ENCODE results near the gene JPT1. TPM values are rescaled to one million over a fixed set of nuclear protein-coding genes. Genes with fewer than 3 reads are reported as not detected.

JPT1 gene
- total RNA-seq, 1 donor from 2014 or later: 282 TPM

- Mint-ChIP-seq H3K4me1 (ENCODE audit: low read depth) (peaks cover 14% of the 10 kb centered on the region), H3K27ac (no peak overlapping the region), H3K36me3 (ENCODE audit: low read depth) (peaks cover 31% of the 10 kb centered on the region), H3K27me3 (ENCODE audit: low read depth) (no peaks in the 10 kb centered on the region), H3K9me3 (no peaks in the 10 kb centered on the region), H3K4me3 (ENCODE audit: low read depth) (no peak overlapping the region)
- intact Hi-C loops (cut with micrococcal nuclease): loop anchor here (10.0 kb wide), 1 partner anchor 134 kb away; the partner anchor contains the start of gene CDR2L
- no peak for DNase-seq (ENCODE audit: low spot score)
These were observed 36.0 kb downstream of the JPT1 start for GRCh38 chr17:75118307-75118706.

GRCh38 chr17:75116737-75117136, 37.6 kb downstream of the JPT1 start:
- H3K36me3 Mint-ChIP-seq (ENCODE audit: low read depth): peaks cover 36% of the 10 kb centered on the region
- H3K4me1 Mint-ChIP-seq (ENCODE audit: low read depth): peaks cover 19% of the 10 kb centered on the region
- H3K27ac Mint-ChIP-seq: no peak overlapping the region
- intact Hi-C loops (cut with micrococcal nuclease): loop anchor here (10.0 kb wide), 1 partner anchor 132 kb away; the partner anchor contains the start of gene CDR2L
- no peaks in the 10 kb centered on the region for H3K9me3 Mint-ChIP-seq
- DNase-seq (ENCODE audit: low spot score): no peak
- no peak overlapping the region for H3K4me3 Mint-ChIP-seq (ENCODE audit: low read depth)
- no peaks in the 10 kb centered on the region for H3K27me3 Mint-ChIP-seq (ENCODE audit: low read depth)

GRCh38 chr17:75115555-75115954, 38.8 kb downstream of the JPT1 start:
- no peak overlapping the region for H3K27ac Mint-ChIP-seq
- DNase-seq (ENCODE audit: low spot score): no peak
- H3K9me3 Mint-ChIP-seq: no peaks in the 10 kb centered on the region
- H3K36me3 Mint-ChIP-seq (ENCODE audit: low read depth): peaks cover 36% of the 10 kb centered on the region
- intact Hi-C loops (cut with micrococcal nuclease): loop anchor here (2.0 to 10.0 kb wide), 2 partner anchors 37 to 131 kb away; partner anchors contain the start of gene CDR2L
- no peaks in the 10 kb centered on the region for H3K27me3 Mint-ChIP-seq (ENCODE audit: low read depth)
- H3K4me1 Mint-ChIP-seq (ENCODE audit: low read depth): peaks cover 22% of the 10 kb centered on the region
- no peak overlapping the region for H3K4me3 Mint-ChIP-seq (ENCODE audit: low read depth)

- DNase-seq (ENCODE audit: low spot score): no peak
- Mint-ChIP-seq H3K27ac (peak overlapping the region; percentile 79), H3K9me3 (no peaks in the 10 kb centered on the region), H3K36me3 (ENCODE audit: low read depth) (peaks cover 32% of the 10 kb centered on the region), H3K27me3 (ENCODE audit: low read depth) (no peaks in the 10 kb centered on the region), H3K4me3 (ENCODE audit: low read depth) (peak overlapping the region; percentile 80), H3K4me1 (ENCODE audit: low read depth) (peaks cover 25% of the 10 kb centered on the region)
- intact Hi-C loops (cut with micrococcal nuclease): loop anchor here (1.0 to 10.0 kb wide), 6 partner anchors 38 to 298 kb away; partner anchors contain the start of genes CDR2L and MIF4GD
These were observed 39.6 kb downstream of the JPT1 start for GRCh38 chr17:75114552-75115314.

- Mint-ChIP-seq H3K4me1 (ENCODE audit: low read depth) (peaks cover 26% of the 10 kb centered on the region), H3K36me3 (ENCODE audit: low read depth) (peaks cover 30% of the 10 kb centered on the region), H3K27ac (peak overlapping the region; percentile 79), H3K27me3 (ENCODE audit: low read depth) (no peaks in the 10 kb centered on the region), H3K4me3 (ENCODE audit: low read depth) (peak overlapping the region; percentile 80), H3K9me3 (no peaks in the 10 kb centered on the region)
- DNase-seq (ENCODE audit: low spot score): peak; percentile 83
- intact Hi-C loops (cut with micrococcal nuclease): loop anchor here (1.0 to 10.0 kb wide), 6 partner anchors 39 to 298 kb away; partner anchors contain the start of genes CDR2L and MIF4GD
These were observed 40.3 kb downstream of the JPT1 start for GRCh38 chr17:75113798-75114551.

- H3K36me3 Mint-ChIP-seq (ENCODE audit: low read depth): peaks cover 23% of the 10 kb centered on the region
- H3K4me1 Mint-ChIP-seq (ENCODE audit: low read depth): peaks cover 28% of the 10 kb centered on the region
- H3K27ac Mint-ChIP-seq: no peak overlapping the region
- no peaks in the 10 kb centered on the region for H3K9me3 Mint-ChIP-seq
- H3K4me3 Mint-ChIP-seq (ENCODE audit: low read depth): peak overlapping the region; percentile 54
- H3K27me3 Mint-ChIP-seq (ENCODE audit: low read depth): no peaks in the 10 kb centered on the region
- intact Hi-C loops (cut with micrococcal nuclease): loop anchor here (5.0 to 10.0 kb wide), 3 partner anchors 60 to 160 kb away; partner anchors contain the start of genes CDR2L and MIF4GD
- no peak for DNase-seq (ENCODE audit: low spot score)
These were observed 42.5 kb downstream of the JPT1 start for GRCh38 chr17:75111777-75112335.

- Mint-ChIP-seq H3K27ac (peak overlapping the region; percentile 70), H3K4me3 (ENCODE audit: low read depth) (peak overlapping the region; percentile 89), H3K9me3 (no peaks in the 10 kb centered on the region), H3K36me3 (ENCODE audit: low read depth) (peaks cover 23% of the 10 kb centered on the region), H3K4me1 (ENCODE audit: low read depth) (peaks cover 28% of the 10 kb centered on the region), H3K27me3 (ENCODE audit: low read depth) (no peaks in the 10 kb centered on the region)
- intact Hi-C loops (cut with micrococcal nuclease): loop anchor here (5.0 to 10.0 kb wide), 3 partner anchors 62 to 162 kb away; partner anchors contain the start of genes CDR2L and MIF4GD
- DNase-seq (ENCODE audit: low spot score): no peak
These were observed 43.9 kb downstream of the JPT1 start for GRCh38 chr17:75110234-75110937.

GRCh38 chr17:75109407-75110233, 44.7 kb downstream of the JPT1 start, which contains the start of gene ARMC7:
Gene ARMC7 (plus strand): TSS chr17:75109969. CDS start chr17:75110289, 320 bp downstream.
- intact Hi-C loops (cut with micrococcal nuclease): loop anchor here (5.0 to 10.0 kb wide), 4 partner anchors 63 to 163 kb away; partner anchors contain the start of genes CDR2L and MIF4GD
- no peaks in the 10 kb centered on the region for H3K27me3 Mint-ChIP-seq (ENCODE audit: low read depth)
- peak; percentile 91 for DNase-seq (ENCODE audit: low spot score)
- H3K9me3 Mint-ChIP-seq: no peaks in the 10 kb centered on the region
- peaks cover 24% of the 10 kb centered on the region for H3K4me1 Mint-ChIP-seq (ENCODE audit: low read depth)
- peak within 1 kb of the TSS; percentile 80 for H3K27ac Mint-ChIP-seq
- H3K36me3 Mint-ChIP-seq (ENCODE audit: low read depth): peaks cover 18% of the 10 kb centered on the region
- peak within 1 kb of the TSS; percentile 89 for H3K4me3 Mint-ChIP-seq (ENCODE audit: low read depth)

GRCh38 chr17:75109046-75109406, 45.3 kb downstream of the JPT1 start:
- intact Hi-C loops (cut with micrococcal nuclease): loop anchor here (5.0 kb wide), 1 partner anchor 147 kb away; no protein-coding TSS in a partner anchor
- Mint-ChIP-seq H3K4me3 (ENCODE audit: low read depth) (peak overlapping the region; percentile 89), H3K4me1 (ENCODE audit: low read depth) (peaks cover 18% of the 10 kb centered on the region), H3K27me3 (ENCODE audit: low read depth) (no peaks in the 10 kb centered on the region), H3K36me3 (ENCODE audit: low read depth) (peaks cover 13% of the 10 kb centered on the region), H3K27ac (no peak overlapping the region), H3K9me3 (no peaks in the 10 kb centered on the region)
- DNase-seq (ENCODE audit: low spot score): no peak

GRCh38 chr17:75108193-75108592, 46.1 kb downstream of the JPT1 start:
- intact Hi-C loops (cut with micrococcal nuclease): loop anchor here (5.0 kb wide), 1 partner anchor 146 kb away; no protein-coding TSS in a partner anchor
- no peak overlapping the region for H3K27ac Mint-ChIP-seq
- H3K36me3 Mint-ChIP-seq (ENCODE audit: low read depth): peaks cover 11% of the 10 kb centered on the region
- H3K27me3 Mint-ChIP-seq (ENCODE audit: low read depth): no peaks in the 10 kb centered on the region
- DNase-seq (ENCODE audit: low spot score): no peak
- peak overlapping the region; percentile 89 for H3K4me3 Mint-ChIP-seq (ENCODE audit: low read depth)
- peaks cover 16% of the 10 kb centered on the region for H3K4me1 Mint-ChIP-seq (ENCODE audit: low read depth)
- H3K9me3 Mint-ChIP-seq: no peaks in the 10 kb centered on the region

Measured in activated T-helper 2 cell treated with anti-CD3 and anti-CD28 coated beads, Interferon-gamma antibody, Interleukin-2, Interleukin-4, amounts not matched to agents 10 μg/mL and 5 μg/mL and 100 μg/mL, durations not matched to agents 14 hours and 24 hours and 36 hours (primary cell).